ENCODE results near the gene CRISP3.
"Not testable (repeated sequence)": the region's sequence is repeated elsewhere in the genome, so short reads cannot be mapped to it uniquely, and the experiment has no call there.

CRISP3 gene

DNA sequence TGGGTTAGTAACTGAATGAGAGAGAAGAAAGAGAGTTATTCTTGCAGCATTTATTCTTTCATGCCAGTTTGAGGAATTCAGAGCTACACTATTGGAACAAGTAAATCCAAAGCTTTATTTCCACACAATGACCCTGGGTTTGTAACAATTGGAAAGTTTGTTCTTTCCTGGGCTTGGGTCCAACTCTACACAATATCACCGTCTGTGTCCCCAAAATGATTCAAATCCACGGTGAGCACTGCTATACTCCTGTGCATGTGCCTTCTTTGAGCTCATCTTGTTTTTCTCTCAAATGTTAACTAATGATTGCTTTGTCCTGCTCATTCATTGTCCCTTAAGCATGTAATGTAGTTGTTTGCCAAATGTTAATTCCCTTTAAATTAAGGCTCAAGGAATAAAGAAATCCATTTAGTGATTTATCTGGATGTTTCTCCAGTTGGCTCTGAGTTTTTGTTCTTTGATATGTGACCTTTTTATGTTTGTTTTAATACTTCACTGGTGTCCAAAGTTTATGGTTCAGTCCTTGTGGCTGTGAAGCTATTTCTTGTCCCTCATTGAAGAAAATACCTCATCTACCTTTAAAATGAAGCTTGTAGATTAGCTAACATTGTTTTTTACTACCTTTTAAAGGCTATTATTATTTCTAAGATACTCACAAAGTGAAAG lies 20.5 kb upstream of the CRISP3 start:
- Histone ChIP-seq H3K27me3 (ENCODE audit: control insufficient read depth in 2 of 2, insufficient read depth in 2 of 2, low read length in 2 of 2) (no peaks in the 10 kb centered on the region), H3K9ac (ENCODE audit: low read depth in 1 of 2, low read length in 2 of 2) (no peak overlapping the region), H3K27ac (ENCODE audit: low read depth in 2 of 2, low read length in 2 of 2) (no peak overlapping the region), H3K4me1 (ENCODE audit: control insufficient read depth in 2 of 2, insufficient read depth in 2 of 2, low read length in 2 of 2) (no peaks in the 10 kb centered on the region), H3K9me3 (ENCODE audit: control insufficient read depth in 2 of 2, low read length in 2 of 2) (no peaks in the 10 kb centered on the region), H3K4me3 (ENCODE audit: low read length in 2 of 2) (no peak overlapping the region), H3K36me3 (ENCODE audit: control insufficient read depth in 2 of 2, insufficient read depth in 2 of 2, low read length in 2 of 2) (no peaks in the 10 kb centered on the region)

GRCh38 chr6:49743429-49743828 lies 759 bp downstream of the CRISP3 start:
- H3K9me3 ChIP-seq (ENCODE audit: control insufficient read depth in 2 of 2, low read length in 2 of 2), result no peaks in the 10 kb centered on the region

DNA sequence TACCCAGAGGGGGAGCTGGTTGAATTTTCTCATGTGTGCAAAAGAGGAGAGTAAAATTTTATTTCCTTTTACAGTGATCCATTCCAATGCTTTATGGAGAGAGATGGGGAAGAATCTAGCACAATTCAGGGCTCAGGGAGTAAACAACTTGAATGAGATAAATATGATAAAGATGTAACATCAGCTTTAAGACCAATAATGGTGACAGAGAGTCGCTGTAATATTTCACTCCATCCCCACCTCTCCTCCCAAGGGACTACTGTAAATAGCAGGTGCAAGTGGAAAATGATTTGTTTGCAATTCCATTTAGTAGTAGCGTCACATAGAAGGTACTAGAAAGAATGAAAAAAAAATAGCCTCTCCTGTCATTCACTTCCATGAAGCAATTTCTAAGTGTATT lies 4.8 kb downstream of the CRISP3 start:
- no peaks in the 10 kb centered on the region for H3K9me3 ChIP-seq (ENCODE audit: control insufficient read depth in 2 of 2, low read length in 2 of 2)
- H3K4me3 ChIP-seq (ENCODE audit: low read length in 2 of 2), result no peak overlapping the region
- H3K36me3 ChIP-seq (ENCODE audit: control insufficient read depth in 2 of 2, insufficient read depth in 2 of 2, low read length in 2 of 2), result no peaks in the 10 kb centered on the region
- H3K9ac ChIP-seq (ENCODE audit: low read depth in 1 of 2, low read length in 2 of 2), result no peak overlapping the region
- H3K27me3 ChIP-seq (ENCODE audit: control insufficient read depth in 2 of 2, insufficient read depth in 2 of 2, low read length in 2 of 2), result no peaks in the 10 kb centered on the region
- no peak overlapping the region for H3K27ac ChIP-seq (ENCODE audit: low read depth in 2 of 2, low read length in 2 of 2)
- H3K4me1 ChIP-seq (ENCODE audit: control insufficient read depth in 2 of 2, insufficient read depth in 2 of 2, low read length in 2 of 2), result no peaks in the 10 kb centered on the region

More at GRCh38 chr6:49743429-49743828, 759 bp downstream of the CRISP3 start:
- H3K36me3 ChIP-seq (ENCODE audit: control insufficient read depth in 2 of 2, insufficient read depth in 2 of 2, low read length in 2 of 2), result no peaks in the 10 kb centered on the region
- no peak overlapping the region for H3K9ac ChIP-seq (ENCODE audit: low read depth in 1 of 2, low read length in 2 of 2)
- H3K4me3 ChIP-seq (ENCODE audit: low read length in 2 of 2), result no peak overlapping the region
- H3K4me1 ChIP-seq (ENCODE audit: control insufficient read depth in 2 of 2, insufficient read depth in 2 of 2, low read length in 2 of 2), result no peaks in the 10 kb centered on the region
- H3K27ac ChIP-seq (ENCODE audit: low read depth in 2 of 2, low read length in 2 of 2), result no peak overlapping the region
- H3K27me3 ChIP-seq (ENCODE audit: control insufficient read depth in 2 of 2, insufficient read depth in 2 of 2, low read length in 2 of 2), result no peaks in the 10 kb centered on the region

DNA sequence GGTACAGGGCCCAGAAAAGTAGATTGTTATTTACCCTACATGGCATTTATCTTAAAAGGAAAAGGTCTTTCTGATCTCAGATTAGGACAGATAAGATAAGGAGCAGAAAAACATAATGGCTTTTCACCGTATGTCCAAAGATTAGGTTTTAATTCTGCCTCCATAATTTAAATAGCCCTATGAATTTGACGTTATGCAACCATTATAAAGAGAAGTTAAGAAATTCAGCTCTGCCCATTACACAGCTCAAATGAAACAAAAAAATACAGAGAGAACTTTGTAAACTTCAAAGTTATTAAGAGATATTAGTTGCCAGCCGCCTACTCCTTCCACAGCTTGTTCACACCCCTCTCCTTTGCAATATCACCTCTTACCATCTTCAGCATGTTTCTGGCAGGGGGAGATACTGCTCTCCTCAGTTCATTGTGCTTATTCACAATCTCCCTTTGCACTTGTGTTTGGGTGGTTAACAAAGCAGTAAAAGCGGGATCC lies 8.1 kb downstream of the CRISP3 start:
- Histone ChIP-seq H3K4me3 (ENCODE audit: low read length in 2 of 2) (no peak overlapping the region), H3K9me3 (ENCODE audit: control insufficient read depth in 2 of 2, low read length in 2 of 2) (no peaks in the 10 kb centered on the region), H3K36me3 (ENCODE audit: control insufficient read depth in 2 of 2, insufficient read depth in 2 of 2, low read length in 2 of 2) (no peaks in the 10 kb centered on the region), H3K27ac (ENCODE audit: low read depth in 2 of 2, low read length in 2 of 2) (no peak overlapping the region), H3K9ac (ENCODE audit: low read depth in 1 of 2, low read length in 2 of 2) (no peak overlapping the region), H3K27me3 (ENCODE audit: control insufficient read depth in 2 of 2, insufficient read depth in 2 of 2, low read length in 2 of 2) (no peaks in the 10 kb centered on the region), H3K4me1 (ENCODE audit: control insufficient read depth in 2 of 2, insufficient read depth in 2 of 2, low read length in 2 of 2) (no peaks in the 10 kb centered on the region)

GRCh38 chr6:49733680-49734079 lies 10.5 kb downstream of the CRISP3 start:
- Histone ChIP-seq H3K9ac (ENCODE audit: low read depth in 1 of 2, low read length in 2 of 2) (no peak overlapping the region), H3K36me3 (ENCODE audit: control insufficient read depth in 2 of 2, insufficient read depth in 2 of 2, low read length in 2 of 2) (no peaks in the 10 kb centered on the region), H3K27me3 (ENCODE audit: control insufficient read depth in 2 of 2, insufficient read depth in 2 of 2, low read length in 2 of 2) (no peaks in the 10 kb centered on the region), H3K27ac (ENCODE audit: low read depth in 2 of 2, low read length in 2 of 2) (no peak overlapping the region), H3K4me3 (ENCODE audit: low read length in 2 of 2) (no peak overlapping the region), H3K9me3 (ENCODE audit: control insufficient read depth in 2 of 2, low read length in 2 of 2) (no peaks in the 10 kb centered on the region), H3K4me1 (ENCODE audit: control insufficient read depth in 2 of 2, insufficient read depth in 2 of 2, low read length in 2 of 2) (no peaks in the 10 kb centered on the region)

- no peak overlapping the region for H3K9ac ChIP-seq (ENCODE audit: low read depth in 1 of 2, low read length in 2 of 2)
- no peaks in the 10 kb centered on the region for H3K9me3 ChIP-seq (ENCODE audit: control insufficient read depth in 2 of 2, low read length in 2 of 2)
- H3K36me3 ChIP-seq (ENCODE audit: control insufficient read depth in 2 of 2, insufficient read depth in 2 of 2, low read length in 2 of 2), result no peaks in the 10 kb centered on the region
- no peaks in the 10 kb centered on the region for H3K4me1 ChIP-seq (ENCODE audit: control insufficient read depth in 2 of 2, insufficient read depth in 2 of 2, low read length in 2 of 2)
- H3K4me3 ChIP-seq (ENCODE audit: low read length in 2 of 2), result no peak overlapping the region
- no peaks in the 10 kb centered on the region for H3K27me3 ChIP-seq (ENCODE audit: control insufficient read depth in 2 of 2, insufficient read depth in 2 of 2, low read length in 2 of 2)
- H3K27ac ChIP-seq (ENCODE audit: low read depth in 2 of 2, low read length in 2 of 2), result no peak overlapping the region
These were observed 11.4 kb downstream of the CRISP3 start for GRCh38 chr6:49732781-49733180.

DNA sequence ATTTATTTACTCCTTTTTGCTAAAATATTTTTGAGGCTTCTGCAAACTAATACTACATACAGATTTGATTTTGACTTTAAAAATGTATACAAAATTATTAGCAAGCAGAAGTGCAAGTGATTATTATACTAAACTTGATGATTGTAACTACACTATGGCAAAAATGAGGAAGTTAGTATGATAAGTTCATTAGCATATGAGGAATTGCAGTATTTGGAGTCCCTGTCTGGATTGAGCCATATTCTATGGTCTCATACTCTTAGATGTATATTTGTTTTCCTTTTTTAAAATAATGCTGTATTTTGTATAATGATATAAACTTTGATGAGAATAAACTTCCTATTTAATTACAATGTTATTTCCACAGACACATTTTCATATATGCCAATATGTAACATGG lies 13.9 kb downstream of the CRISP3 start:
- Histone ChIP-seq H3K9me3 (ENCODE audit: control insufficient read depth in 2 of 2, low read length in 2 of 2) (no peaks in the 10 kb centered on the region), H3K27ac (ENCODE audit: low read depth in 2 of 2, low read length in 2 of 2) (no peak overlapping the region), H3K4me1 (ENCODE audit: control insufficient read depth in 2 of 2, insufficient read depth in 2 of 2, low read length in 2 of 2) (no peaks in the 10 kb centered on the region), H3K36me3 (ENCODE audit: control insufficient read depth in 2 of 2, insufficient read depth in 2 of 2, low read length in 2 of 2) (no peaks in the 10 kb centered on the region), H3K4me3 (ENCODE audit: low read length in 2 of 2) (no peak overlapping the region), H3K27me3 (ENCODE audit: control insufficient read depth in 2 of 2, insufficient read depth in 2 of 2, low read length in 2 of 2) (no peaks in the 10 kb centered on the region), H3K9ac (ENCODE audit: low read depth in 1 of 2, low read length in 2 of 2) (no peak overlapping the region)

GRCh38 chr6:49723917-49724316 lies 20.3 kb downstream of the CRISP3 start:
- H3K36me3 ChIP-seq (ENCODE audit: control insufficient read depth in 2 of 2, insufficient read depth in 2 of 2, low read length in 2 of 2); H3K9ac ChIP-seq (ENCODE audit: low read depth in 1 of 2, low read length in 2 of 2); H3K9me3 ChIP-seq (ENCODE audit: control insufficient read depth in 2 of 2, low read length in 2 of 2); H3K27ac ChIP-seq (ENCODE audit: low read depth in 2 of 2, low read length in 2 of 2); H3K4me3 ChIP-seq (ENCODE audit: low read length in 2 of 2); H3K4me1 ChIP-seq (ENCODE audit: control insufficient read depth in 2 of 2, insufficient read depth in 2 of 2, low read length in 2 of 2); H3K27me3 ChIP-seq (ENCODE audit: control insufficient read depth in 2 of 2, insufficient read depth in 2 of 2, low read length in 2 of 2): not testable (repeated sequence)

DNA sequence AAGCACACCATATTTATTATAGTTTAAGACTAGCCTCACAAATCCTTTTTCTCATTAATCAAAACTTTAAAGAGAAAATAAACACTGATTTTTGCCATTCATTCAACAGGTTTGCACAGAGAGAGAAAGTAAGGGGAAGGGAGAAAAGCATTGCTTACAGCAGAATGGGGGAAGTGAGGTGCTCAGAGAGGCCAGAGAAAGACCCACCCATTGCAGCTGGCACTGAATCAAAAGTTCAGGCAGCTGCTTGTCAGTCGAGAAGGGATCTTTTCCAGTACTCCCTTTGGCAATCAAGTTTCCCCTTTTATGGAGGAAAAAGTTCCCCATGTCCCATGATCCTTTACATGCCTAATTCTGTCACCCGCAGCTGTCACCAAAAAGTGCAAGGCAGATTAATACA lies 22.9 kb downstream of the CRISP3 start:
- H3K9ac ChIP-seq (ENCODE audit: low read depth in 1 of 2, low read length in 2 of 2), result no peak overlapping the region

GRCh38 chr6:49720372-49720771 lies 23.8 kb downstream of the CRISP3 start:
- no peaks in the 10 kb centered on the region for H3K27me3 ChIP-seq (ENCODE audit: control insufficient read depth in 2 of 2, insufficient read depth in 2 of 2, low read length in 2 of 2)
- H3K36me3 ChIP-seq (ENCODE audit: control insufficient read depth in 2 of 2, insufficient read depth in 2 of 2, low read length in 2 of 2), result no peaks in the 10 kb centered on the region
- no peaks in the 10 kb centered on the region for H3K4me1 ChIP-seq (ENCODE audit: control insufficient read depth in 2 of 2, insufficient read depth in 2 of 2, low read length in 2 of 2)
- no peak overlapping the region for H3K9ac ChIP-seq (ENCODE audit: low read depth in 1 of 2, low read length in 2 of 2)
- H3K27ac ChIP-seq (ENCODE audit: low read depth in 2 of 2, low read length in 2 of 2), result no peak overlapping the region
- peaks cover 0 to 2% of the 10 kb centered on the region in 2 donors for H3K9me3 ChIP-seq (ENCODE audit: control insufficient read depth in 2 of 2, low read length in 2 of 2)
- no peak overlapping the region for H3K4me3 ChIP-seq (ENCODE audit: low read length in 2 of 2)

More for the DNA sequence above, 22.9 kb downstream of the CRISP3 start:
- Histone ChIP-seq H3K27ac (ENCODE audit: low read depth in 2 of 2, low read length in 2 of 2) (no peak overlapping the region), H3K4me3 (ENCODE audit: low read length in 2 of 2) (no peak overlapping the region), H3K27me3 (ENCODE audit: control insufficient read depth in 2 of 2, insufficient read depth in 2 of 2, low read length in 2 of 2) (no peaks in the 10 kb centered on the region), H3K9me3 (ENCODE audit: control insufficient read depth in 2 of 2, low read length in 2 of 2) (peaks cover 0 to 2% of the 10 kb centered on the region in 2 donors), H3K36me3 (ENCODE audit: control insufficient read depth in 2 of 2, insufficient read depth in 2 of 2, low read length in 2 of 2) (no peaks in the 10 kb centered on the region), H3K4me1 (ENCODE audit: control insufficient read depth in 2 of 2, insufficient read depth in 2 of 2, low read length in 2 of 2) (no peaks in the 10 kb centered on the region)
